WTC11 (cell line): ENCODE data around the gene DPP10. TPM values are rescaled to one million over a fixed set of nuclear protein-coding genes. Genes with fewer than 3 reads are reported as not detected.

Experiments used
- ATAC-seq: fragments of 200-7000 bp; cut with Tn5 transposase; 2 replicates; pipeline ENCODE4 v1.10.0; 2021; ENCODE audit warnings: mild to moderate bottlenecking, moderate library complexity
- CTCF ChIA-PET: fragments of 300-600 bp; sonication (Branson Sonifier 250); formaldehyde crosslinking; loops from one replicate; lab custom pipeline; 2021; ENCODE audit warnings: antibody characterized with exemption; lab: Charles Lee
- POLR2A ChIA-PET: fragments of 350-600 bp; sonication (Branson Sonifier 250); formaldehyde crosslinking; loops from one replicate; lab custom pipeline; 2021; ENCODE audit warnings: antibody characterized with exemption; lab: Charles Lee
- DNase-seq: peaks from one replicate; pipeline ENCODE4 v3.0.0; 2021; ENCODE audit warnings: low spot score
- H3K27ac Mint-ChIP-seq: 2 replicates; pipeline ENCODE4 v1.8.0; 2021; ENCODE audit warnings: mixed read lengths
- H3K27me3 Mint-ChIP-seq: 2 replicates; pipeline ENCODE4 v1.8.0; 2021; ENCODE audit warnings: low read depth, mild to moderate bottlenecking, moderate library complexity, mixed read lengths
- H3K36me3 Mint-ChIP-seq: 2 replicates; pipeline ENCODE4 v1.8.0; 2021; ENCODE audit warnings: mixed read lengths
- H3K4me1 Mint-ChIP-seq: 2 replicates; pipeline ENCODE4 v1.8.0; 2022; ENCODE audit warnings: mixed read lengths
- H3K4me3 Mint-ChIP-seq: 2 replicates; pipeline ENCODE4 v1.8.0; 2021; ENCODE audit warnings: mild to moderate bottlenecking, moderate library complexity, mixed read lengths
- H3K9me3 Mint-ChIP-seq: 2 replicates; pipeline ENCODE4 v1.8.0; 2021; ENCODE audit warnings: mixed read lengths
- ARID4B ChIP-seq: sonication (generic); formaldehyde crosslinking; IDR thresholded peaks from 2 replicates; pipeline ENCODE4 v1.8.0; 2023; ENCODE audit warnings: missing genetic modification reagents, mild to moderate bottlenecking, borderline replicate concordance
- CREM ChIP-seq: sonication (generic); formaldehyde crosslinking; IDR thresholded peaks from 2 replicates; pipeline ENCODE4 v1.8.1; 2022; ENCODE audit warnings: mild to moderate bottlenecking, missing genetic modification reagents, moderate library complexity
- EMX1 ChIP-seq: fragments of 250-450 bp; sonication (Bioruptor Pico); IDR thresholded peaks from 2 replicates; pipeline ENCODE4 v1.8.0; 2021; ENCODE audit warnings: mild to moderate bottlenecking
- GRHL2 ChIP-seq: fragments of 250-450 bp; sonication (Bioruptor Pico); IDR thresholded peaks from 2 replicates; pipeline ENCODE4 v1.8.0; 2022; ENCODE audit warnings: mild to moderate bottlenecking, moderate library complexity; ENCODE audit not compliant: insufficient replicate concordance, severe bottlenecking
- IRF2 ChIP-seq: sonication (generic); formaldehyde crosslinking; IDR thresholded peaks from 2 replicates; pipeline ENCODE4 v1.8.0; 2022; ENCODE audit warnings: low read depth, missing genetic modification reagents, borderline replicate concordance
- JAZF1 ChIP-seq: fragments of 250-450 bp; sonication (Bioruptor Pico); IDR thresholded peaks from 2 replicates; pipeline ENCODE4 v1.9.0; 2021; ENCODE audit warnings: moderate library complexity, mild to moderate bottlenecking, inconsistent platforms
- KAT7 ChIP-seq: sonication (generic); formaldehyde crosslinking; IDR thresholded peaks from 2 replicates; pipeline ENCODE4 v1.8.1; 2023; ENCODE audit warnings: missing genetic modification reagents, mild to moderate bottlenecking, borderline replicate concordance
- NFE2L1 ChIP-seq: sonication (generic); formaldehyde crosslinking; IDR thresholded peaks from 2 replicates; pipeline ENCODE4 v1.8.1; 2023; ENCODE audit warnings: missing genetic modification reagents
- NR2C2 ChIP-seq: sonication (generic); formaldehyde crosslinking; IDR thresholded peaks from 2 replicates; pipeline ENCODE4 v1.8.0; 2022; ENCODE audit warnings: mild to moderate bottlenecking, missing genetic modification reagents
- PREB ChIP-seq: sonication (generic); formaldehyde crosslinking; IDR thresholded peaks from 2 replicates; pipeline ENCODE4 v1.8.1; 2022; ENCODE audit warnings: mild to moderate bottlenecking, missing genetic modification reagents, moderate library complexity, borderline replicate concordance
- TCF7 ChIP-seq: sonication (generic); formaldehyde crosslinking; IDR thresholded peaks from 2 replicates; pipeline ENCODE4 v1.8.0; 2022; ENCODE audit warnings: mild to moderate bottlenecking, low read depth, missing genetic modification reagents, moderate library complexity
- TP53 ChIP-seq: sonication (generic); formaldehyde crosslinking; IDR thresholded peaks from 2 replicates; pipeline ENCODE4 v1.8.1; 2023; ENCODE audit warnings: mild to moderate bottlenecking, missing genetic modification reagents
- USF1 ChIP-seq: sonication (generic); formaldehyde crosslinking; IDR thresholded peaks from 2 replicates; pipeline ENCODE4 v1.8.0; 2022; ENCODE audit warnings: mild to moderate bottlenecking, missing genetic modification reagents
- ZNF232 ChIP-seq: sonication (generic); formaldehyde crosslinking; IDR thresholded peaks from 2 replicates; pipeline ENCODE4 v1.8.0; 2022; ENCODE audit warnings: mild to moderate bottlenecking, missing genetic modification reagents
- ZNF317 ChIP-seq: sonication (generic); formaldehyde crosslinking; IDR thresholded peaks from 2 replicates; pipeline ENCODE4 v1.8.1; 2023; ENCODE audit warnings: low read depth, mild to moderate bottlenecking, moderate library complexity, missing genetic modification reagents, borderline replicate concordance
- ZNF423 ChIP-seq: fragments of 250-450 bp; sonication (Bioruptor Pico); IDR thresholded peaks from 2 replicates; pipeline ENCODE4 v2.1.2; 2022; ENCODE audit warnings: mild to moderate bottlenecking, moderate library complexity
- ZNF671 ChIP-seq: fragments of 250-450 bp; sonication (Bioruptor Pico); IDR thresholded peaks from 2 replicates; pipeline ENCODE4 v1.8.0; 2021; ENCODE audit warnings: mild to moderate bottlenecking
- total RNA-seq: library from RNA; stranded (reverse); gene quantifications from 3 replicates; pipeline ENCODE4 v1.2.3, GENCODE V29; 2021
- TF ChIP-seq, protein P1 (sequence below): sonication (generic); formaldehyde crosslinking; conservative IDR thresholded peaks from 2 replicates; pipeline ENCODE4 v1.8.1; 2023; ENCODE audit warnings: mild to moderate bottlenecking, low read depth, missing genetic modification reagents, moderate library complexity
- TF ChIP-seq, protein P2 (sequence below): sonication (generic); formaldehyde crosslinking; IDR thresholded peaks from 2 replicates; pipeline ENCODE4 v1.8.0; 2023; ENCODE audit warnings: mild to moderate bottlenecking, missing genetic modification reagents

Gene DPP10
- total RNA-seq, 1 experiment from 2014 or later: 4.0 TPM

DNA sequence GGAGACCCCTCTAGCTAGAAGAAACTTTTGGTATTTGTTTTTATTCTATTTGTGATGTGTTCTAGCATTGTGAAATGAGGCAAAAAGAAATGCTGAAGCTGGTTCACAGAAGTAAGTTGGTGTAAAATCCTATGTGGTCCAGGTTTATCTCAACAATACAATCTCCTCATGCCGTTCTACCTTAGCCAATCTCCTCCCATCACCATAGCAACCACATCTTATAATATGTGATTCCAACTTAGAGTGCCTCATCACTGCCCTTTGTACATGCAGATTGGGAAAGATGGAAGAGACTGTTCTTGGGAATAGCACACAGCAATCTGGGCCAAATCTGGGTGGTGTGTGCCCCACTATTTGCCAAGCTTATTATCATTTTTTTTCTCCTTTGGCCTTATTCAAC lies 30.3 kb downstream of the DPP10 start (continued):
- TF ChIP-seq, protein P1, sequence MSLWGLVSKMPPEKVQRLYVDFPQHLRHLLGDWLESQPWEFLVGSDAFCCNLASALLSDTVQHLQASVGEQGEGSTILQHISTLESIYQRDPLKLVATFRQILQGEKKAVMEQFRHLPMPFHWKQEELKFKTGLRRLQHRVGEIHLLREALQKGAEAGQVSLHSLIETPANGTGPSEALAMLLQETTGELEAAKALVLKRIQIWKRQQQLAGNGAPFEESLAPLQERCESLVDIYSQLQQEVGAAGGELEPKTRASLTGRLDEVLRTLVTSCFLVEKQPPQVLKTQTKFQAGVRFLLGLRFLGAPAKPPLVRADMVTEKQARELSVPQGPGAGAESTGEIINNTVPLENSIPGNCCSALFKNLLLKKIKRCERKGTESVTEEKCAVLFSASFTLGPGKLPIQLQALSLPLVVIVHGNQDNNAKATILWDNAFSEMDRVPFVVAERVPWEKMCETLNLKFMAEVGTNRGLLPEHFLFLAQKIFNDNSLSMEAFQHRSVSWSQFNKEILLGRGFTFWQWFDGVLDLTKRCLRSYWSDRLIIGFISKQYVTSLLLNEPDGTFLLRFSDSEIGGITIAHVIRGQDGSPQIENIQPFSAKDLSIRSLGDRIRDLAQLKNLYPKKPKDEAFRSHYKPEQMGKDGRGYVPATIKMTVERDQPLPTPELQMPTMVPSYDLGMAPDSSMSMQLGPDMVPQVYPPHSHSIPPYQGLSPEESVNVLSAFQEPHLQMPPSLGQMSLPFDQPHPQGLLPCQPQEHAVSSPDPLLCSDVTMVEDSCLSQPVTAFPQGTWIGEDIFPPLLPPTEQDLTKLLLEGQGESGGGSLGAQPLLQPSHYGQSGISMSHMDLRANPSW: no peak
- TF ChIP-seq ZNF317 (no peak), ZNF232 (CRISPR knock-in tag) (no peak), CREM (no peak), USF1 (no peak), TP53 (CRISPR knock-in tag) (no peak), NR2C2 (no peak)

DNA sequence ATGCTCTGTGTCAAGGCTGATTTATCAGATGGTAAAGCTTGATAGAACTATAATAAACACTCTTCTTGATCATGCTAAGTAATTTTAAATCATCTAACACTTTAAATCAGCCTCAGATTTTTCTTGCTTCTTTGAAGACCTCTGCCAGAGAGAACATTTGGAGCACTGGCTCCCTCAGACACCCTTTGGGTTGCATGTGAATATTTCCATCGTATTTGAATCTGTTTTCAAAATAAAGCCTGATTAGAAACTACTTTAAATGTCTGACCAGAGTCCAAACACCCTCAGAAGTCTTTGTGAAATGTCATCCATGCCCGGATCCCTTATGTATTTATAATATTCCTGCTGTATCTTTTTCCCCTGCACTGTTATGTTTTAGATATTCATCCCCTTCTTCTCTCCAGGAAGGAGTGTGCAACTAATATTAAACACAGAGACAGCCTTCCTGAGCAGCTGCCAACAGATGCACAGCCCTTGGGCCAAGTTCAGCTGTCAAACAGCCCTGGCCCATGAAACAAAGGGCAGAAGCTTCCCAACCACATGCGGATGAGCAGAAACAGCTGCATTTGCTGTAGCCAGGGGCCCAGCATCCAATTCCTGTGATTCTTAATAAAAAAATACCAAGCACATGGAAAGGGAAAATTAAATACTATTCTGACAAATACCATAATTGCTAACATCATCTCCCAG lies 46.5 kb downstream of the DPP10 start:
- H3K27ac Mint-ChIP-seq: no peak overlapping the region
- ATAC-seq: no peak

More for the DNA sequence above, 46.5 kb downstream of the DPP10 start:
- H3K4me3 Mint-ChIP-seq: no peak overlapping the region
- CTCF ChIA-PET: no interaction called here
- TF ChIP-seq ZNF317: no peak
- TF ChIP-seq PREB (CRISPR knock-in tag): no peak
- no peak for TF ChIP-seq EMX1 (CRISPR knock-in tag)
- no peak for TF ChIP-seq ARID4B (CRISPR knock-in tag)
- no peak for TF ChIP-seq ZNF232 (CRISPR knock-in tag)
- no peak for TF ChIP-seq ZNF671 (CRISPR knock-in tag)
- no peak for TF ChIP-seq TCF7 (CRISPR knock-in tag)
- no peak for TF ChIP-seq IRF2 (CRISPR knock-in tag)
- TF ChIP-seq GRHL2 (CRISPR knock-in tag): no peak
- no peak for TF ChIP-seq ZNF423 (CRISPR knock-in tag)
- TF ChIP-seq CREM: no peak
- TF ChIP-seq JAZF1 (CRISPR knock-in tag): no peak
- no peak for TF ChIP-seq KAT7 (CRISPR knock-in tag)
- no peak for TF ChIP-seq NFE2L1 (CRISPR knock-in tag)
- TF ChIP-seq USF1: no peak
- TF ChIP-seq, protein P2, sequence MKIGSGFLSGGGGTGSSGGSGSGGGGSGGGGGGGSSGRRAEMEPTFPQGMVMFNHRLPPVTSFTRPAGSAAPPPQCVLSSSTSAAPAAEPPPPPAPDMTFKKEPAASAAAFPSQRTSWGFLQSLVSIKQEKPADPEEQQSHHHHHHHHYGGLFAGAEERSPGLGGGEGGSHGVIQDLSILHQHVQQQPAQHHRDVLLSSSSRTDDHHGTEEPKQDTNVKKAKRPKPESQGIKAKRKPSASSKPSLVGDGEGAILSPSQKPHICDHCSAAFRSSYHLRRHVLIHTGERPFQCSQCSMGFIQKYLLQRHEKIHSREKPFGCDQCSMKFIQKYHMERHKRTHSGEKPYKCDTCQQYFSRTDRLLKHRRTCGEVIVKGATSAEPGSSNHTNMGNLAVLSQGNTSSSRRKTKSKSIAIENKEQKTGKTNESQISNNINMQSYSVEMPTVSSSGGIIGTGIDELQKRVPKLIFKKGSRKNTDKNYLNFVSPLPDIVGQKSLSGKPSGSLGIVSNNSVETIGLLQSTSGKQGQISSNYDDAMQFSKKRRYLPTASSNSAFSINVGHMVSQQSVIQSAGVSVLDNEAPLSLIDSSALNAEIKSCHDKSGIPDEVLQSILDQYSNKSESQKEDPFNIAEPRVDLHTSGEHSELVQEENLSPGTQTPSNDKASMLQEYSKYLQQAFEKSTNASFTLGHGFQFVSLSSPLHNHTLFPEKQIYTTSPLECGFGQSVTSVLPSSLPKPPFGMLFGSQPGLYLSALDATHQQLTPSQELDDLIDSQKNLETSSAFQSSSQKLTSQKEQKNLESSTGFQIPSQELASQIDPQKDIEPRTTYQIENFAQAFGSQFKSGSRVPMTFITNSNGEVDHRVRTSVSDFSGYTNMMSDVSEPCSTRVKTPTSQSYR (CRISPR knock-in tag): no peak
- no peak for DNase-seq
- H3K9me3 Mint-ChIP-seq: peaks cover 27% of the 10 kb centered on the region
- peaks cover 9% of the 10 kb centered on the region; the same call in 1 of the 2 replicates for H3K36me3 Mint-ChIP-seq
- H3K4me1 Mint-ChIP-seq: peaks cover 3% of the 10 kb centered on the region; the same call in 1 of the 2 replicates
- POLR2A ChIA-PET: no interaction called here
- no peaks in the 10 kb centered on the region for H3K27me3 Mint-ChIP-seq
